OCI-LY1 (cell line): ENCODE data around the gene PCDHA1.

ENCODE experiments used
- CTCF ChIP-seq: fragments of 200-600 bp; sonication (generic), shearing (Covaris generic); IDR thresholded peaks from 2 replicates; pipeline ENCODE4 v1.5.1; 2017; ENCODE audit warnings: mild to moderate bottlenecking, antibody characterized with exemption, low read length, moderate library complexity, mixed read lengths
- EZH2 ChIP-seq: fragments of 200-600 bp; sonication (generic), shearing (Covaris generic); IDR thresholded peaks from 2 replicates; pipeline ENCODE4 v1.8.0; 2017; ENCODE audit warnings: borderline replicate concordance, mixed run types, mild to moderate bottlenecking, antibody characterized with exemption, low read length, moderate library complexity, mixed read lengths

- TF ChIP-seq CTCF (peak; percentile 17; the same call in 1 of the 2 replicates), EZH2 (no peak)
These were observed 83.6 kb downstream of the PCDHA1 start for GRCh38 chr5:140869555-140869886.
